ENCODE measurements around the gene LTB4R.

Gene LTB4R

GRCh38 chr14:24278424-24278823, 32.9 kb upstream of the LTB4R start:
- no peak for DNase-seq

GRCh38 chr14:24279301-24280186, 31.8 kb upstream of the LTB4R start:
- DNase-seq: peak in 4 of 5 donors; percentile 30 to 48 (median 37)

GRCh38 chr14:24280797-24281460, 30.4 kb upstream of the LTB4R start:
- DNase-seq: no peak

GRCh38 chr14:24281636-24282035, 29.7 kb upstream of the LTB4R start:
- DNase-seq: no peak

GRCh38 chr14:24282736-24283135, 28.6 kb upstream of the LTB4R start:
- DNase-seq: no peak

- DNase-seq: no peak
These were observed 27.4 kb upstream of the LTB4R start for GRCh38 chr14:24283796-24284460.

GRCh38 chr14:24284501-24285035, 26.7 kb upstream of the LTB4R start:
- no peak for DNase-seq

GRCh38 chr14:24285351-24285750, 26.0 kb upstream of the LTB4R start:
- no peak for DNase-seq

- DNase-seq: no peak
These were observed 24.3 kb upstream of the LTB4R start for GRCh38 chr14:24286996-24287395.

- DNase-seq: peak in 1 of 5 donors; percentile 72
These were observed 21.5 kb upstream of the LTB4R start for GRCh38 chr14:24289649-24290280.

GRCh38 chr14:24290746-24291145, 20.6 kb upstream of the LTB4R start:
- no peak for DNase-seq

GRCh38 chr14:24291446-24292117, 19.7 kb upstream of the LTB4R start:
- DNase-seq: no peak

GRCh38 chr14:24292118-24292807, 19.0 kb upstream of the LTB4R start:
- DNase-seq: no peak

- DNase-seq: no peak
These were observed 17.8 kb upstream of the LTB4R start for GRCh38 chr14:24293525-24293924.

- DNase-seq: peak; percentile 28 to 80 (median 58)
These were observed 14.8 kb upstream of the LTB4R start for GRCh38 chr14:24296341-24297157.

- no peak for DNase-seq
These were observed 13.9 kb upstream of the LTB4R start for GRCh38 chr14:24297190-24297964.

GRCh38 chr14:24298892-24299254, 12.4 kb upstream of the LTB4R start:
- DNase-seq: no peak

GRCh38 chr14:24299255-24300191, 11.8 kb upstream of the LTB4R start, which contains the start of the genes DHRS1 and NOP9:
Gene DHRS1, minus strand, starts transcription at chr14:24299780. Its CDS starts 674 bp downstream, at chr14:24299106.
Gene NOP9, plus strand, starts transcription at chr14:24299850. Its CDS starts 105 bp downstream, at chr14:24299955.
- DNase-seq: peak; percentile 76 to 92 (median 88)
